Activated naive CD4-positive, alpha-beta T cell treated with anti-CD3 and anti-CD28 coated beads, Interleukin-2, amount 10 ng/mL, durations not matched to agents 7 days and 5 days (primary cell): ENCODE measurements around the gene POU5F2.

Experiments
- CTCF ChIA-PET: fragments of 350-600 bp; sonication (Branson Sonifier 250); formaldehyde crosslinking; loops from one replicate; lab custom pipeline; 2021; ENCODE audit warnings: antibody characterized with exemption; lab: Charles Lee
- DNase-seq: peaks from one replicate; pipeline ENCODE4 v3.0.0-alpha.2; 2020
- H3K27ac Mint-ChIP-seq: one replicate; pipeline ENCODE4 v1.8.0; 2021; ENCODE audit warnings: mild to moderate bottlenecking, moderate library complexity, mixed read lengths
- H3K27me3 Mint-ChIP-seq: one replicate; pipeline ENCODE4 v1.8.0; 2021; ENCODE audit warnings: mild to moderate bottlenecking, mixed read lengths
- H3K36me3 Mint-ChIP-seq: one replicate; pipeline ENCODE4 v1.8.0; 2021; ENCODE audit warnings: mixed read lengths
- H3K4me1 Mint-ChIP-seq: one replicate; pipeline ENCODE4 v1.8.0; 2021; ENCODE audit warnings: mixed read lengths
- H3K4me3 Mint-ChIP-seq: one replicate; pipeline ENCODE4 v1.8.0; 2021; ENCODE audit warnings: mild to moderate bottlenecking, moderate library complexity, mixed read lengths
- H3K9me3 Mint-ChIP-seq: one replicate; pipeline ENCODE4 v1.8.0; 2021; ENCODE audit warnings: mixed read lengths

Gene POU5F2

GRCh38 chr5:93741136-93741811 lies at the start of gene POU5F2:
TSS of gene POU5F2 (minus strand) at chr5:93741600. CDS start at chr5:93741563, 37 bp downstream.
- H3K4me3 Mint-ChIP-seq: no peak within 1 kb of the TSS
- no peak for DNase-seq
- H3K27me3 Mint-ChIP-seq: no peaks in the 10 kb centered on the region
- no peaks in the 10 kb centered on the region for H3K4me1 Mint-ChIP-seq
- H3K9me3 Mint-ChIP-seq: peaks cover 5% of the 10 kb centered on the region
- CTCF ChIA-PET: no interaction called here
- no peaks in the 10 kb centered on the region for H3K36me3 Mint-ChIP-seq
- no peak within 1 kb of the TSS for H3K27ac Mint-ChIP-seq

- H3K9me3 Mint-ChIP-seq: no peaks in the 10 kb centered on the region
- no peak overlapping the region for H3K27ac Mint-ChIP-seq
- CTCF ChIA-PET: no interaction called here
- H3K4me3 Mint-ChIP-seq: no peak overlapping the region
- H3K27me3 Mint-ChIP-seq: no peaks in the 10 kb centered on the region
- no peak for DNase-seq
- H3K36me3 Mint-ChIP-seq: peaks cover 9% of the 10 kb centered on the region
- no peaks in the 10 kb centered on the region for H3K4me1 Mint-ChIP-seq
Measured at GRCh38 chr5:93790401-93790800, 49.0 kb upstream of the POU5F2 start.

GRCh38 chr5:93789173-93790067 lies 48.0 kb upstream of the POU5F2 start:
- H3K36me3 Mint-ChIP-seq: peaks cover 3% of the 10 kb centered on the region
- no peak overlapping the region for H3K4me3 Mint-ChIP-seq
- no peak for DNase-seq
- H3K27me3 Mint-ChIP-seq: no peaks in the 10 kb centered on the region
- no peak overlapping the region for H3K27ac Mint-ChIP-seq
- no peaks in the 10 kb centered on the region for H3K4me1 Mint-ChIP-seq
- CTCF ChIA-PET: no interaction called here
- H3K9me3 Mint-ChIP-seq: no peaks in the 10 kb centered on the region

GRCh38 chr5:93787598-93787997 lies 46.2 kb upstream of the POU5F2 start:
- H3K4me3 Mint-ChIP-seq: no peak overlapping the region

GRCh38 chr5:93785475-93785874 lies 44.1 kb upstream of the POU5F2 start:
- Mint-ChIP-seq H3K4me3 (no peak overlapping the region), H3K27ac (no peak overlapping the region), H3K27me3 (no peaks in the 10 kb centered on the region), H3K36me3 (no peaks in the 10 kb centered on the region), H3K9me3 (no peaks in the 10 kb centered on the region), H3K4me1 (no peaks in the 10 kb centered on the region)
- CTCF ChIA-PET: interaction anchor here (1.3 kb wide), 1 partner anchor 178 kb away, joined by 3 read pairs; no protein-coding TSS in a partner anchor
- DNase-seq: no peak

More at GRCh38 chr5:93787598-93787997, 46.2 kb upstream of the POU5F2 start:
- no peaks in the 10 kb centered on the region for H3K36me3 Mint-ChIP-seq
- no peaks in the 10 kb centered on the region for H3K4me1 Mint-ChIP-seq
- H3K27ac Mint-ChIP-seq: no peak overlapping the region
- H3K9me3 Mint-ChIP-seq: no peaks in the 10 kb centered on the region
- CTCF ChIA-PET: interaction anchor here (0.6 kb wide), 1 partner anchor 111 kb away, joined by 3 read pairs; no protein-coding TSS in a partner anchor
- DNase-seq: no peak
- no peaks in the 10 kb centered on the region for H3K27me3 Mint-ChIP-seq

GRCh38 chr5:93782978-93783377 lies 41.6 kb upstream of the POU5F2 start:
- no peaks in the 10 kb centered on the region for H3K36me3 Mint-ChIP-seq
- H3K4me3 Mint-ChIP-seq: no peak overlapping the region
- no peaks in the 10 kb centered on the region for H3K27me3 Mint-ChIP-seq
- no peaks in the 10 kb centered on the region for H3K9me3 Mint-ChIP-seq
- H3K27ac Mint-ChIP-seq: no peak overlapping the region
- CTCF ChIA-PET: interaction anchor here (1.6 to 2.2 kb wide), 2 partner anchors 10 to 18 kb away, joined by 3 to 6 read pairs; no protein-coding TSS in a partner anchor
- no peaks in the 10 kb centered on the region for H3K4me1 Mint-ChIP-seq
- DNase-seq: no peak

GRCh38 chr5:93777620-93778019 lies 36.2 kb upstream of the POU5F2 start:
- H3K27me3 Mint-ChIP-seq: no peaks in the 10 kb centered on the region
- no peak overlapping the region for H3K4me3 Mint-ChIP-seq
- H3K27ac Mint-ChIP-seq: no peak overlapping the region
- DNase-seq: no peak
- CTCF ChIA-PET: no interaction called here
- H3K4me1 Mint-ChIP-seq: no peaks in the 10 kb centered on the region
- H3K36me3 Mint-ChIP-seq: peaks cover 9% of the 10 kb centered on the region
- no peaks in the 10 kb centered on the region for H3K9me3 Mint-ChIP-seq

- Mint-ChIP-seq H3K4me1 (peaks cover 3% of the 10 kb centered on the region), H3K27me3 (no peaks in the 10 kb centered on the region), H3K36me3 (peaks cover 7% of the 10 kb centered on the region), H3K9me3 (peaks cover 16% of the 10 kb centered on the region), H3K4me3 (no peak overlapping the region), H3K27ac (no peak overlapping the region)
- CTCF ChIA-PET: no interaction called here
- DNase-seq: no peak
Measured at GRCh38 chr5:93756372-93756771, 15.0 kb upstream of the POU5F2 start.

GRCh38 chr5:93755716-93756115 lies 14.3 kb upstream of the POU5F2 start:
- Mint-ChIP-seq H3K27me3 (no peaks in the 10 kb centered on the region), H3K27ac (no peak overlapping the region), H3K9me3 (peaks cover 13% of the 10 kb centered on the region), H3K36me3 (peaks cover 5% of the 10 kb centered on the region), H3K4me3 (no peak overlapping the region), H3K4me1 (peaks cover 3% of the 10 kb centered on the region)
- CTCF ChIA-PET: no interaction called here
- DNase-seq: no peak

GRCh38 chr5:93748875-93749397 lies 7.5 kb upstream of the POU5F2 start:
- H3K36me3 Mint-ChIP-seq: no peaks in the 10 kb centered on the region
- H3K9me3 Mint-ChIP-seq: no peaks in the 10 kb centered on the region
- no peak overlapping the region for H3K4me3 Mint-ChIP-seq
- H3K4me1 Mint-ChIP-seq: peaks cover 6% of the 10 kb centered on the region
- H3K27ac Mint-ChIP-seq: no peak overlapping the region
- no peak for DNase-seq
- CTCF ChIA-PET: no interaction called here
- no peaks in the 10 kb centered on the region for H3K27me3 Mint-ChIP-seq

GRCh38 chr5:93746406-93747056 lies 5.1 kb upstream of the POU5F2 start:
- H3K36me3 Mint-ChIP-seq: no peaks in the 10 kb centered on the region
- peaks cover 3% of the 10 kb centered on the region for H3K4me1 Mint-ChIP-seq
- H3K27ac Mint-ChIP-seq: no peak overlapping the region
- CTCF ChIA-PET: interaction anchor here (0.7 kb wide), 1 partner anchor 425 kb away, joined by 3 read pairs; no protein-coding TSS in a partner anchor
- no peak overlapping the region for H3K4me3 Mint-ChIP-seq
- H3K27me3 Mint-ChIP-seq: no peaks in the 10 kb centered on the region
- H3K9me3 Mint-ChIP-seq: peaks cover 2% of the 10 kb centered on the region
- no peak for DNase-seq

GRCh38 chr5:93736284-93736683 lies 5.1 kb downstream of the POU5F2 start:
- no peaks in the 10 kb centered on the region for H3K27me3 Mint-ChIP-seq
- H3K27ac Mint-ChIP-seq: no peak overlapping the region
- CTCF ChIA-PET: interaction anchor here (1.0 to 1.2 kb wide), 2 partner anchors 10 to 64 kb away, joined by 3 read pairs; no protein-coding TSS in a partner anchor
- DNase-seq: no peak
- H3K4me3 Mint-ChIP-seq: no peak overlapping the region
- no peaks in the 10 kb centered on the region for H3K4me1 Mint-ChIP-seq
- H3K36me3 Mint-ChIP-seq: no peaks in the 10 kb centered on the region
- H3K9me3 Mint-ChIP-seq: peaks cover 3% of the 10 kb centered on the region

- Mint-ChIP-seq H3K36me3 (no peaks in the 10 kb centered on the region), H3K4me1 (no peaks in the 10 kb centered on the region), H3K27ac (no peak overlapping the region), H3K4me3 (no peak overlapping the region), H3K9me3 (peaks cover 3% of the 10 kb centered on the region), H3K27me3 (no peaks in the 10 kb centered on the region)
- no peak for DNase-seq
- CTCF ChIA-PET: interaction anchor here (1.0 to 1.2 kb wide), 2 partner anchors 9 to 65 kb away, joined by 3 read pairs; no protein-coding TSS in a partner anchor
Measured at GRCh38 chr5:93735378-93735777, 6.0 kb downstream of the POU5F2 start.

GRCh38 chr5:93731987-93732386 lies 9.4 kb downstream of the POU5F2 start:
- no peak for DNase-seq
- CTCF ChIA-PET: no interaction called here
- H3K27ac Mint-ChIP-seq: no peak overlapping the region
- no peaks in the 10 kb centered on the region for H3K36me3 Mint-ChIP-seq
- H3K9me3 Mint-ChIP-seq: no peaks in the 10 kb centered on the region
- no peaks in the 10 kb centered on the region for H3K27me3 Mint-ChIP-seq
- H3K4me1 Mint-ChIP-seq: no peaks in the 10 kb centered on the region
- no peak overlapping the region for H3K4me3 Mint-ChIP-seq
